Body of pancreas (tissue), 4 donors: ENCODE results near the gene HACD1.

Experiments used
- POLR2A ChIP-seq, 3 donors: fragments of 450-650 bp; IDR thresholded peaks; one replicate each; pipeline ENCODE4 v1.6.1; 2016; ENCODE audit warnings: antibody characterized with exemption in 3 of 3, mild to moderate bottlenecking in 2 of 3
- TF ChIP-seq, protein P1 (sequence below), 7 experiments: fragments of 450-650 bp in 4 of 7; fragments of 200-600 bp in 3 of 7; sonication (generic) in 3 of 7; IDR thresholded peaks; one replicate each; pipeline ENCODE4 v1.5.1; 2016 to 2019; ENCODE audit warnings: antibody characterized with exemption in 7 of 7

DNA sequence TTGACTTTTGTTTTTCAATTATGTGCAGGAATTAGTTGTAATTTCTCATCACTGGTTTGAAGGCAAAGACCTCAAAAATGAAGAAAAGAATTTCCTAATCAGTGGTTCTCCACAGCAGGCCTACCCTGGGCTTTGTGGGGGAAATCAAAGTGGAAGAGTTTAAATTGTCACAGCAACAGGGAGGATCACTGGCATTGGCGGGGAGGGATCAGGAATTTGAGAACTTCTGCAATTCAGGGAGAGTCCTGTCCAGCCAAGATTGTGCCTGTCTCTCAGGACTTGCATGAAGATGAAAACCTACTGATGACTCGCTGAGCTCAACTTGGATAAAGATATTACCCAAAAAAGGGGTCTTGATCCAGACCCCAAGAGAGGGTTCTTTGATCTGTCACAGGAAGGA lies 70.1 kb downstream of the HACD1 start:
- TF ChIP-seq, protein P1, sequence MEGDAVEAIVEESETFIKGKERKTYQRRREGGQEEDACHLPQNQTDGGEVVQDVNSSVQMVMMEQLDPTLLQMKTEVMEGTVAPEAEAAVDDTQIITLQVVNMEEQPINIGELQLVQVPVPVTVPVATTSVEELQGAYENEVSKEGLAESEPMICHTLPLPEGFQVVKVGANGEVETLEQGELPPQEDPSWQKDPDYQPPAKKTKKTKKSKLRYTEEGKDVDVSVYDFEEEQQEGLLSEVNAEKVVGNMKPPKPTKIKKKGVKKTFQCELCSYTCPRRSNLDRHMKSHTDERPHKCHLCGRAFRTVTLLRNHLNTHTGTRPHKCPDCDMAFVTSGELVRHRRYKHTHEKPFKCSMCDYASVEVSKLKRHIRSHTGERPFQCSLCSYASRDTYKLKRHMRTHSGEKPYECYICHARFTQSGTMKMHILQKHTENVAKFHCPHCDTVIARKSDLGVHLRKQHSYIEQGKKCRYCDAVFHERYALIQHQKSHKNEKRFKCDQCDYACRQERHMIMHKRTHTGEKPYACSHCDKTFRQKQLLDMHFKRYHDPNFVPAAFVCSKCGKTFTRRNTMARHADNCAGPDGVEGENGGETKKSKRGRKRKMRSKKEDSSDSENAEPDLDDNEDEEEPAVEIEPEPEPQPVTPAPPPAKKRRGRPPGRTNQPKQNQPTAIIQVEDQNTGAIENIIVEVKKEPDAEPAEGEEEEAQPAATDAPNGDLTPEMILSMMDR (IDR thresholded peaks at IDR 0.05): no peak
- TF ChIP-seq POLR2A (IDR thresholded peaks at IDR 0.05): no peak
